ENCODE measurements around the gene RPL13A. TPM values are rescaled to one million over a fixed set of nuclear protein-coding genes. Genes with fewer than 3 reads are reported as not detected.

The RPL13A gene
- total and polyA plus RNA-seq, 8 donors: 1,924 to 4,076 (median 3,551) TPM

- ATAC-seq (no peak), DNase-seq (peak in 1 of 4 donors; percentile 39)
- intact Hi-C loops (cut with DNase I): no loop called here
- H3K4me1 ChIP-seq: peaks cover 7 to 27% of the 10 kb centered on the region in 2 donors
- no peaks in the 10 kb centered on the region for H3K9me3 ChIP-seq
- TF ChIP-seq CTCF (IDR thresholded peaks at IDR 0.05): no peak
- no peaks in the 10 kb centered on the region for H3K27me3 ChIP-seq
- peaks cover 0 to 68% of the 10 kb centered on the region in 2 donors for H3K36me3 ChIP-seq
- H3K27ac ChIP-seq: peak overlapping the region; percentile 40 to 48
- peak overlapping the region; percentile 31 to 38 for H3K4me3 ChIP-seq
Observed at GRCh38 chr19:49528211-49528771, 40.9 kb downstream of the RPL13A start.

- ATAC-seq: no peak
- peaks cover 11 to 44% of the 10 kb centered on the region in 2 donors for H3K4me1 ChIP-seq
- intact Hi-C loops (cut with DNase I): no loop called here
- no peak for TF ChIP-seq CTCF (IDR thresholded peaks at IDR 0.05)
- no peaks in the 10 kb centered on the region for H3K9me3 ChIP-seq
- no peaks in the 10 kb centered on the region for H3K27me3 ChIP-seq
- peaks cover 0 to 60% of the 10 kb centered on the region in 2 donors for H3K36me3 ChIP-seq
- DNase-seq: no peak
- no peak overlapping the region for H3K27ac ChIP-seq
- H3K4me3 ChIP-seq: no peak overlapping the region
Observed at GRCh38 chr19:49530708-49531107, 43.3 kb downstream of the RPL13A start.

- intact Hi-C loops (cut with DNase I): no loop called here
- ATAC-seq: peak; percentile 96
- H3K27me3 ChIP-seq: no peaks in the 10 kb centered on the region
- H3K27ac ChIP-seq: peak overlapping the region in 1 of 2 donors; percentile 37
- H3K4me1 ChIP-seq: peaks cover 7 to 33% of the 10 kb centered on the region in 2 donors
- TF ChIP-seq CTCF (IDR thresholded peaks at IDR 0.05): peak; percentile 13 to 21
- no peaks in the 10 kb centered on the region for H3K9me3 ChIP-seq
- peaks cover 0 to 63% of the 10 kb centered on the region in 2 donors for H3K36me3 ChIP-seq
- peak overlapping the region; percentile 36 to 73 for H3K4me3 ChIP-seq
- peak; percentile 70 to 94 (median 74) for DNase-seq
Observed at GRCh38 chr19:49533551-49534488, 46.4 kb downstream of the RPL13A start.

- TF ChIP-seq CTCF (IDR thresholded peaks at IDR 0.05): no peak
- peak overlapping the region in 1 of 2 donors; percentile 73 for H3K4me3 ChIP-seq
- intact Hi-C loops (cut with DNase I): no loop called here
Observed at GRCh38 chr19:49534632-49535385, 47.4 kb downstream of the RPL13A start.

More at GRCh38 chr19:49534632-49535385, 47.4 kb downstream of the RPL13A start:
- no peaks in the 10 kb centered on the region for H3K9me3 ChIP-seq
- no peak for ATAC-seq
- no peak overlapping the region for H3K27ac ChIP-seq
- no peak for DNase-seq
- peaks cover 7 to 33% of the 10 kb centered on the region in 2 donors for H3K4me1 ChIP-seq
- H3K36me3 ChIP-seq: peaks cover 0 to 67% of the 10 kb centered on the region in 2 donors
- H3K27me3 ChIP-seq: no peaks in the 10 kb centered on the region
